GM12892 (cell line): ENCODE results near the gene VPREB3.

Experiments
- POLR2A ChIP-seq: IDR thresholded peaks from 2 replicates; pipeline ENCODE4 v1.6.1; 2011; ENCODE audit warnings: low read depth, low read length, control low read depth
- POLR2AphosphoS5 ChIP-seq: IDR thresholded peaks from 2 replicates; pipeline ENCODE4 v1.6.1; 2011; ENCODE audit warnings: low read depth, low read length, control low read depth

GRCh38 chr22:23763954-23764353 is 9.7 kb upstream of the VPREB3 start:
- TF ChIP-seq POLR2A: no peak; the same call in 1 of the 2 replicates
- TF ChIP-seq POLR2AphosphoS5: no peak
